ENCODE measurements around the gene PLXNA4. TPM values are rescaled to one million over a fixed set of nuclear protein-coding genes. Genes with fewer than 3 reads are reported as not detected.

Gene PLXNA4
- total RNA-seq, 1 experiment from 2014 or later, result 0.11 TPM

DNA sequence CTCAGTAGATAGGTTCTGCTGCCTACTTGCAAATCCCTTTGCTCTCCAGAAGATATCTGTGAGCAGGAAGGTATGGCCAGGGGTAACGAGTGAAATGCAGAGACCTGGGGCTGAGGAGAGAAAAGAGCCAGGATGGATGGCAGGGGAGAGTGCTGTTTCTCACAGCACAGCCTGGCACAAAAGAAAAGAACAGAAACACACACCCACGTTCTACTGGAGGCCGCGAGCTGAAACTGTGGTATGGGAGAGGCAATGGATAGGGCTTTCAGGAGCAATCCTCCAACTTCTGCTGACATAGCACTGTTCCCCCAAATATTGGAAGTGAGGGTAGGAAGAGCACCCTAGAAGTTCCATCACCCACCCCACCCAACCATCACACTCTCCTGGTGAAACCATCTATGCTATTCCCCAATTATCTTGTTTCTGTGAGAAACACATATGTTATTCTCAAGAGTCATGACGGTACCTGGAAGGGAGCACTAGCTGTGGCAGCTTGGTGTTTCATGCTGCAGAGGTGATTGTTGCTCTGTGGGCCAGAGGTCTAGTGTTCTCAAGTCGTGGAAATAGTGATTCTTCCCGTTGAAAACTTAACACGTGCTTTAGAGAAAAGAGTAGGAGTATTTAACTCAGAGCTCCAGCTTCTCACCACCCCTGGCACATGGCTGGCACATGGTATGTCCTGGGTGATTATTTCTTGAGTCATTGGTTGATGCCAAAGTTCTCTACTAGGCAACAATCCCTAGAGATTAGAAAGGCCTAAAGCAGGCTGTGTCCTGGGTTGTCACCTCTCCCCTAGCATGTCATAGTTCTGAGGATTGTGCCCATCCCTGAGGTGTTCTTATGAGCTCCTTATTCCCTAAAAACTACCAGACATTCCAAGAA lies 198.3 kb downstream of the PLXNA4 start:
- H3K9me3 ChIP-seq (ENCODE audit: low read depth, low read length, poor library complexity, severe bottlenecking), result no peaks in the 10 kb centered on the region
- no peak overlapping the region for H3K4me3 ChIP-seq (ENCODE audit: low read depth, low read length, poor library complexity, severe bottlenecking)
- BruUV-seq (replicated peaks), result no TSS peak
- TF ChIP-seq, protein P1, sequence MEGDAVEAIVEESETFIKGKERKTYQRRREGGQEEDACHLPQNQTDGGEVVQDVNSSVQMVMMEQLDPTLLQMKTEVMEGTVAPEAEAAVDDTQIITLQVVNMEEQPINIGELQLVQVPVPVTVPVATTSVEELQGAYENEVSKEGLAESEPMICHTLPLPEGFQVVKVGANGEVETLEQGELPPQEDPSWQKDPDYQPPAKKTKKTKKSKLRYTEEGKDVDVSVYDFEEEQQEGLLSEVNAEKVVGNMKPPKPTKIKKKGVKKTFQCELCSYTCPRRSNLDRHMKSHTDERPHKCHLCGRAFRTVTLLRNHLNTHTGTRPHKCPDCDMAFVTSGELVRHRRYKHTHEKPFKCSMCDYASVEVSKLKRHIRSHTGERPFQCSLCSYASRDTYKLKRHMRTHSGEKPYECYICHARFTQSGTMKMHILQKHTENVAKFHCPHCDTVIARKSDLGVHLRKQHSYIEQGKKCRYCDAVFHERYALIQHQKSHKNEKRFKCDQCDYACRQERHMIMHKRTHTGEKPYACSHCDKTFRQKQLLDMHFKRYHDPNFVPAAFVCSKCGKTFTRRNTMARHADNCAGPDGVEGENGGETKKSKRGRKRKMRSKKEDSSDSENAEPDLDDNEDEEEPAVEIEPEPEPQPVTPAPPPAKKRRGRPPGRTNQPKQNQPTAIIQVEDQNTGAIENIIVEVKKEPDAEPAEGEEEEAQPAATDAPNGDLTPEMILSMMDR (conservative IDR thresholded peaks at IDR 0.05; ENCODE audit: low read depth, low read length), result no peak
- TF ChIP-seq EZH2 (IDR thresholded peaks at IDR 0.05; ENCODE audit: borderline replicate concordance, low read depth, low read length, poor library complexity, severe bottlenecking), result no peak
- ChIA-PET POLR2A (ENCODE audit: low non-redundant PET) (no interaction called here), CTCF (no interaction called here)
- H3K4me1 ChIP-seq (ENCODE audit: insufficient read depth, low read length, poor library complexity, severe bottlenecking), result no peaks in the 10 kb centered on the region
- intact Hi-C loops (cut with micrococcal nuclease; ENCODE audit: unreplicated experiment), result no loop called here
- H3K27me3 ChIP-seq (replicated peaks; ENCODE audit: insufficient read depth, low read depth, low read length, poor library complexity), result peaks cover 28% of the 10 kb centered on the region
- no peaks in the 10 kb centered on the region for H3K36me3 ChIP-seq (ENCODE audit: insufficient read depth, low read length, poor library complexity, severe bottlenecking)
- no peak for DNase-seq (ENCODE audit: low spot score)
- H3K27ac ChIP-seq (ENCODE audit: low read depth, low read length, poor library complexity, severe bottlenecking), result no peak overlapping the region

DNA sequence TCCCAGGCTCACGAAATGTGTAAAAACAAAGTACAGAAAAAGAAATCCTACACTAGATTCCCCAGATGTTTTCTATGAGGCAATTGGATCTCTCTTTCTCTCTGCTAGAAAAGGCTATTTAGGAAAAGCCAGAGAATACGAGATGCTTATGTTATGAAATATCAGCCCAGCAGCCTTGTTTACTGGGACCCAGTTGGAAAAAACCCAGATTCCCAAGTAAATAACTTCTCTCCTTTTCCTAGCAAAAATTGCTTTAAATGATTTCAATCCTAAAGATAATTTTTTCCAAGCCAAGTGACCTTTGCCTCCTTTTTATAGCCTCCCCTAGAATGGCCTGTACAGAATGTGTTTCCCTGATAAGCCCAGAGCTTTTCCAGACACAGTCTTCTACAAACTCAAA lies 199.3 kb downstream of the PLXNA4 start:
- Histone ChIP-seq H3K36me3 (ENCODE audit: insufficient read depth, low read length, poor library complexity, severe bottlenecking) (no peaks in the 10 kb centered on the region), H3K9me3 (ENCODE audit: low read depth, low read length, poor library complexity, severe bottlenecking) (no peaks in the 10 kb centered on the region), H3K27me3 (replicated peaks; ENCODE audit: insufficient read depth, low read depth, low read length, poor library complexity) (peaks cover 19% of the 10 kb centered on the region), H3K4me1 (ENCODE audit: insufficient read depth, low read length, poor library complexity, severe bottlenecking) (no peaks in the 10 kb centered on the region), H3K4me3 (ENCODE audit: low read depth, low read length, poor library complexity, severe bottlenecking) (no peak overlapping the region), H3K27ac (ENCODE audit: low read depth, low read length, poor library complexity, severe bottlenecking) (no peak overlapping the region)
- DNase-seq (ENCODE audit: low spot score), result no peak
- POLR2A ChIA-PET (ENCODE audit: low non-redundant PET), result no interaction called here
- TF ChIP-seq, protein P1 (conservative IDR thresholded peaks at IDR 0.05; ENCODE audit: low read depth, low read length), result no peak
- TF ChIP-seq EZH2 (IDR thresholded peaks at IDR 0.05; ENCODE audit: borderline replicate concordance, low read depth, low read length, poor library complexity, severe bottlenecking), result no peak
- BruUV-seq (replicated peaks), result no TSS peak
- CTCF ChIA-PET, result no interaction called here
- intact Hi-C loops (cut with micrococcal nuclease; ENCODE audit: unreplicated experiment), result no loop called here

DNA sequence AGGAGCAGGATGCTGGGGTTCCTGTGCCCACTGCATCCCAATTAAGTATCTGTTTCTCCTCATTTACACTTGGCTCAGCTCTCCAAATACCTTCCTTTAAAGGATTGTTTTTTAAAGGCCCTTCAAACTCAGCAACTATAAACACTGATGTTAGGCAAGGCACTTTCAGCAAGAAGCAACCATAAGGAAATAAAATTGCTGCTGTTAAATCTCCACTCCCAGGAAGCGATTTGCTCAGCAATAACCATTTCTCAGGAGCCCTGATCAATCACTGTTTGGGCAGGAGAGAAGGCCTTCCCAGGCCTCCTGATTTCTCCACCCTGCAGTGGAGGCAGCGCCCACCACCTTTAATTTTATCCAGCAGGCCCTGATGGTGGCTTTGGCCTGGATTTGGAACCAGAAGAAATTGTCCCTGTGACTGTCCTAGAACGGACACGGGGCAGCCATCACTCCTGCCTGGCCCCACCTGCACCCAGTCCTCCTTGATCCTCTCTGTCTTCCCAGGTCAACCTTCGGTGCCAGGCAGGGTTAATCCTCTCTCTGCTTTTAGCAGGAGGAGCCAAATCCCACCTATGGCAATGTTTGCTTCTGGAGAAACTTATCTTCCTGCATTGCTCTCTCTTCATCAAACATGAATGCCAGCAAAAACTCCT lies 199.8 kb downstream of the PLXNA4 start:
- ChIA-PET CTCF (no interaction called here), POLR2A (ENCODE audit: low non-redundant PET) (no interaction called here)
- Histone ChIP-seq H3K27ac (ENCODE audit: low read depth, low read length, poor library complexity, severe bottlenecking) (no peak overlapping the region), H3K36me3 (ENCODE audit: insufficient read depth, low read length, poor library complexity, severe bottlenecking) (no peaks in the 10 kb centered on the region), H3K27me3 (replicated peaks; ENCODE audit: insufficient read depth, low read depth, low read length, poor library complexity) (peaks cover 14% of the 10 kb centered on the region), H3K4me1 (ENCODE audit: insufficient read depth, low read length, poor library complexity, severe bottlenecking) (no peaks in the 10 kb centered on the region), H3K4me3 (ENCODE audit: low read depth, low read length, poor library complexity, severe bottlenecking) (no peak overlapping the region), H3K9me3 (ENCODE audit: low read depth, low read length, poor library complexity, severe bottlenecking) (no peaks in the 10 kb centered on the region)
- DNase-seq (ENCODE audit: low spot score), result no peak
- TF ChIP-seq, protein P1 (conservative IDR thresholded peaks at IDR 0.05; ENCODE audit: low read depth, low read length), result no peak
- TF ChIP-seq EZH2 (IDR thresholded peaks at IDR 0.05; ENCODE audit: borderline replicate concordance, low read depth, low read length, poor library complexity, severe bottlenecking), result no peak
- intact Hi-C loops (cut with micrococcal nuclease; ENCODE audit: unreplicated experiment), result no loop called here
- no TSS peak for BruUV-seq (replicated peaks)

Data from A673 (cell line).